Dendritic cell treated with granulocyte-macrophage colony-stimulating factor and Interleukin-4, amounts not matched to agents 40 ng/mL and 50 ng/mL, for 4 days (primary cell): ENCODE measurements around the gene TSACC.
"Not testable (repeated sequence)": the region's sequence is repeated elsewhere in the genome, so short reads cannot be mapped to it uniquely, and the experiment has no call there.

ENCODE experiments used
- H3K27ac Mint-ChIP-seq: one replicate; pipeline ENCODE4 v1.8.0; 2022; ENCODE audit warnings: mild to moderate bottlenecking, mixed read lengths
- H3K27me3 Mint-ChIP-seq: one replicate; pipeline ENCODE4 v1.8.0; 2022; ENCODE audit warnings: mild to moderate bottlenecking, mixed read lengths
- H3K36me3 Mint-ChIP-seq: one replicate; pipeline ENCODE4 v1.8.0; 2022; ENCODE audit warnings: low read depth, mixed read lengths
- H3K4me1 Mint-ChIP-seq: one replicate; pipeline ENCODE4 v1.8.0; 2022; ENCODE audit warnings: low read depth, mixed read lengths
- H3K4me3 Mint-ChIP-seq: one replicate; pipeline ENCODE4 v1.8.0; 2022; ENCODE audit warnings: mild to moderate bottlenecking, moderate library complexity, mixed read lengths
- H3K9me3 Mint-ChIP-seq: one replicate; pipeline ENCODE4 v1.8.0; 2022; ENCODE audit warnings: mixed read lengths
- intact Hi-C: fragments of 100-400 bp; cut with micrococcal nuclease; formaldehyde crosslinking; loops from one replicate; pipeline ENCODE4 v1.15.0; 2022

The TSACC gene

GRCh38 chr1:156357977-156358376, 19.7 kb downstream of the TSACC start:
- no peaks in the 10 kb centered on the region for H3K36me3 Mint-ChIP-seq
- no peak overlapping the region for H3K4me3 Mint-ChIP-seq
- H3K9me3 Mint-ChIP-seq: no peaks in the 10 kb centered on the region
- H3K27me3 Mint-ChIP-seq: peaks cover 59% of the 10 kb centered on the region
- no peak overlapping the region for H3K27ac Mint-ChIP-seq
- intact Hi-C loops: no loop called here
- peaks cover 6% of the 10 kb centered on the region for H3K4me1 Mint-ChIP-seq

- peaks cover 63% of the 10 kb centered on the region for H3K27me3 Mint-ChIP-seq
- intact Hi-C loops: no loop called here
- H3K27ac Mint-ChIP-seq: no peak overlapping the region
- H3K36me3 Mint-ChIP-seq: no peaks in the 10 kb centered on the region
- peaks cover 6% of the 10 kb centered on the region for H3K4me1 Mint-ChIP-seq
- H3K9me3 Mint-ChIP-seq: no peaks in the 10 kb centered on the region
- H3K4me3 Mint-ChIP-seq: no peak overlapping the region
Observed at GRCh38 chr1:156358641-156359040, 20.3 kb downstream of the TSACC start.

- Mint-ChIP-seq H3K27ac (no peak overlapping the region), H3K4me1 (peaks cover 6% of the 10 kb centered on the region), H3K9me3 (no peaks in the 10 kb centered on the region), H3K36me3 (no peaks in the 10 kb centered on the region), H3K27me3 (peaks cover 63% of the 10 kb centered on the region), H3K4me3 (no peak overlapping the region)
- intact Hi-C loops: no loop called here
Observed at GRCh38 chr1:156359249-156359648, 20.9 kb downstream of the TSACC start.

GRCh38 chr1:156359973-156360372, 21.6 kb downstream of the TSACC start:
- Mint-ChIP-seq H3K36me3 (no peaks in the 10 kb centered on the region), H3K27ac (no peak overlapping the region), H3K4me1 (peaks cover 6% of the 10 kb centered on the region), H3K27me3 (peaks cover 63% of the 10 kb centered on the region), H3K4me3 (no peak overlapping the region), H3K9me3 (no peaks in the 10 kb centered on the region)
- intact Hi-C loops: no loop called here

- peaks cover 63% of the 10 kb centered on the region for H3K27me3 Mint-ChIP-seq
- intact Hi-C loops: no loop called here
- no peaks in the 10 kb centered on the region for H3K36me3 Mint-ChIP-seq
Observed at GRCh38 chr1:156360534-156360933, 22.2 kb downstream of the TSACC start.

GRCh38 chr1:156365754-156366153, 27.4 kb downstream of the TSACC start:
- no peaks in the 10 kb centered on the region for H3K9me3 Mint-ChIP-seq
- intact Hi-C loops: no loop called here
- H3K27me3 Mint-ChIP-seq: peaks cover 62% of the 10 kb centered on the region
- H3K4me1 Mint-ChIP-seq: peaks cover 11% of the 10 kb centered on the region
- H3K27ac Mint-ChIP-seq: no peak overlapping the region
- no peaks in the 10 kb centered on the region for H3K36me3 Mint-ChIP-seq
- no peak overlapping the region for H3K4me3 Mint-ChIP-seq

More at GRCh38 chr1:156360534-156360933, 22.2 kb downstream of the TSACC start:
- H3K27ac Mint-ChIP-seq: no peak overlapping the region
- no peaks in the 10 kb centered on the region for H3K9me3 Mint-ChIP-seq
- H3K4me3 Mint-ChIP-seq: no peak overlapping the region
- H3K4me1 Mint-ChIP-seq: peaks cover 6% of the 10 kb centered on the region

GRCh38 chr1:156366378-156367166, 28.2 kb downstream of the TSACC start:
- H3K9me3 Mint-ChIP-seq: no peaks in the 10 kb centered on the region
- H3K27me3 Mint-ChIP-seq: peaks cover 62% of the 10 kb centered on the region
- no peaks in the 10 kb centered on the region for H3K36me3 Mint-ChIP-seq
- H3K4me1 Mint-ChIP-seq: peaks cover 15% of the 10 kb centered on the region
- no peak overlapping the region for H3K27ac Mint-ChIP-seq
- H3K4me3 Mint-ChIP-seq: no peak overlapping the region
- intact Hi-C loops: no loop called here

GRCh38 chr1:156367383-156368156, 29.2 kb downstream of the TSACC start:
- H3K27ac Mint-ChIP-seq: no peak overlapping the region
- H3K36me3 Mint-ChIP-seq: no peaks in the 10 kb centered on the region
- peaks cover 25% of the 10 kb centered on the region for H3K4me1 Mint-ChIP-seq
- intact Hi-C loops: no loop called here
- H3K9me3 Mint-ChIP-seq: no peaks in the 10 kb centered on the region
- H3K4me3 Mint-ChIP-seq: no peak overlapping the region
- peaks cover 65% of the 10 kb centered on the region for H3K27me3 Mint-ChIP-seq

- H3K27me3 Mint-ChIP-seq: peaks cover 63% of the 10 kb centered on the region
- intact Hi-C loops: no loop called here
- H3K4me3 Mint-ChIP-seq: no peak overlapping the region
- H3K9me3 Mint-ChIP-seq: no peaks in the 10 kb centered on the region
- H3K27ac Mint-ChIP-seq: no peak overlapping the region
- no peaks in the 10 kb centered on the region for H3K36me3 Mint-ChIP-seq
- H3K4me1 Mint-ChIP-seq: peaks cover 26% of the 10 kb centered on the region
Observed at GRCh38 chr1:156368157-156368658, 29.9 kb downstream of the TSACC start.

GRCh38 chr1:156368889-156369684, 30.8 kb downstream of the TSACC start, which contains the start of gene RHBG:
Gene RHBG, plus strand, starts transcription at chr1:156369211. Its CDS starts 39 bp downstream, at chr1:156369250.
- H3K36me3 Mint-ChIP-seq: no peaks in the 10 kb centered on the region
- intact Hi-C loops: no loop called here
- H3K4me3 Mint-ChIP-seq: peak within 1 kb of the TSS; percentile 64
- no peaks in the 10 kb centered on the region for H3K9me3 Mint-ChIP-seq
- H3K27ac Mint-ChIP-seq: no peak within 1 kb of the TSS
- H3K27me3 Mint-ChIP-seq: peaks cover 58% of the 10 kb centered on the region
- peaks cover 26% of the 10 kb centered on the region for H3K4me1 Mint-ChIP-seq

GRCh38 chr1:156369685-156370286, 31.5 kb downstream of the TSACC start:
- intact Hi-C loops, H3K36me3 Mint-ChIP-seq, H3K27ac Mint-ChIP-seq, H3K9me3 Mint-ChIP-seq, H3K4me3 Mint-ChIP-seq: not testable (repeated sequence)
- H3K27me3 Mint-ChIP-seq: peaks cover 54% of the 10 kb centered on the region
- peaks cover 26% of the 10 kb centered on the region for H3K4me1 Mint-ChIP-seq

GRCh38 chr1:156371553-156372264, 33.4 kb downstream of the TSACC start:
- H3K36me3 Mint-ChIP-seq: no peaks in the 10 kb centered on the region
- H3K4me1 Mint-ChIP-seq: peaks cover 34% of the 10 kb centered on the region
- no peak overlapping the region for H3K27ac Mint-ChIP-seq
- H3K27me3 Mint-ChIP-seq: peaks cover 37% of the 10 kb centered on the region
- H3K9me3 Mint-ChIP-seq: no peaks in the 10 kb centered on the region
- H3K4me3 Mint-ChIP-seq: no peak overlapping the region
- intact Hi-C loops: no loop called here

- Mint-ChIP-seq H3K27me3 (peaks cover 32% of the 10 kb centered on the region), H3K36me3 (no peaks in the 10 kb centered on the region), H3K27ac (no peak overlapping the region), H3K9me3 (no peaks in the 10 kb centered on the region), H3K4me3 (no peak overlapping the region), H3K4me1 (peaks cover 39% of the 10 kb centered on the region)
- intact Hi-C loops: no loop called here
Observed at GRCh38 chr1:156372265-156372586, 33.9 kb downstream of the TSACC start.
